Left lung (tissue), 10 donors: ENCODE measurements around the gene NHS. TPM values are rescaled to one million over a fixed set of nuclear protein-coding genes. Genes with fewer than 3 reads are reported as not detected.

ENCODE experiments used
- ATAC-seq: fragments of 200-7000 bp; cut with Tn5 transposase; one replicate; pipeline ENCODE4 v1.9.1; 2020; ENCODE audit warnings: moderate library complexity
- DNase-seq, 4 donors: peaks; one replicate each; pipeline ENCODE4 v3.0.0-alpha.2; 2013 to 2020
- H3K27ac ChIP-seq, 2 donors: fragments of 200-600 bp; sonication (generic) in 1 of 2; one replicate each; pipeline versions ENCODE4 v1.5.0 to v1.8.0; 2020 to 2021
- H3K27me3 ChIP-seq, 2 donors: fragments of 200-600 bp; sonication (generic) in 1 of 2; one replicate each; pipeline versions ENCODE4 v1.5.0 to v1.8.0; 2020 to 2021
- H3K36me3 ChIP-seq, 2 donors: fragments of 200-600 bp; sonication (generic) in 1 of 2; one replicate each; pipeline versions ENCODE4 v1.5.0 to v1.8.0; 2020 to 2021
- H3K4me1 ChIP-seq, 2 donors: fragments of 200-600 bp; one replicate each; pipeline ENCODE4 v1.8.0; 2021
- H3K4me3 ChIP-seq, 2 donors: fragments of 200-600 bp; sonication (generic) in 1 of 2; one replicate each; pipeline versions ENCODE4 v1.5.0 to v1.8.0; 2020 to 2021; ENCODE audit warnings: mild to moderate bottlenecking in 1 of 2
- H3K9me3 ChIP-seq, 2 donors: fragments of 200-600 bp; sonication (generic) in 1 of 2; one replicate each; pipeline versions ENCODE4 v1.5.0 to v1.8.0; 2020 to 2021
- intact Hi-C, 2 donors: fragments of 100-400 bp; cut with DNase I; formaldehyde crosslinking; loops; one replicate each; pipeline versions ENCODE4 v1.11.2 to v1.14.2; 2022
- polyA plus RNA-seq, 6 donors: library from polyadenylated mRNA; unstranded; fragments of 120-200 nt; gene quantifications; one replicate each; pipeline ENCODE4 v1.2.1, GENCODE V29; 2013; ENCODE audit not compliant: insufficient read length in 6 of 6
- total RNA-seq, 2 donors: library from RNA; stranded (reverse); fragmentation: NEBNext Ultra II Directional; extraction: Animal tissue kit (Norgen Biotek cat#: 25700); gene quantifications; one replicate each; pipeline ENCODE4 v1.2.1, GENCODE V29; 2021
- TF ChIP-seq, protein P1 (sequence below), 2 donors: fragments of 200-600 bp; sonication (generic) in 1 of 2; IDR thresholded peaks; one replicate each; pipeline versions ENCODE4 v1.5.0 to v1.8.0; 2021; ENCODE audit warnings: antibody characterized with exemption in 2 of 2
- donor health status: DM: no; HTN: yes; CAD: no.
- donor health status: DM: no; HTN: no; CAD: no.

Gene NHS
- total and polyA plus RNA-seq, 8 donors = 1.4 to 8.3 (median 6.5) TPM

DNA sequence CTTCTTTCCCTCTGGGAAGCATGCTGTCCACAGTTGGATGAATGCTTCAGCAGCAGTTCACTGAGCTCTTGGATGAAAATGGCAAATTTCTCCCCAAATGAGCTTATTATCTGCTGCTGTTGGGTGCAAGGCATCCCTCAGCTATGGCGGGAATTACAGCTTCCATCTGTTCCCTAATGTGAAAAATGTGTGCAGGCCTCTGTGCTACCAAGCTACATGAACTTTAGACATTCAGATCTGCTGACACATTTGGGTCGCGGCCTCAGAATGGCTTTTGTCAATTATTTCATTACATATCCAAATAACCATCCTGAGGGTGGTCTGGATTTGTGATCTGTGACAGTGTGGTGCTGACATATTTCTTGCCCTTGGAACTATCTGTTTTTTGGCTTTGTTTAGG, 242.8 kb downstream of the NHS start:
- DNase-seq (peak in 2 of 4 donors; percentile 82 to 89), ATAC-seq (no peak)
- TF ChIP-seq, protein P1, sequence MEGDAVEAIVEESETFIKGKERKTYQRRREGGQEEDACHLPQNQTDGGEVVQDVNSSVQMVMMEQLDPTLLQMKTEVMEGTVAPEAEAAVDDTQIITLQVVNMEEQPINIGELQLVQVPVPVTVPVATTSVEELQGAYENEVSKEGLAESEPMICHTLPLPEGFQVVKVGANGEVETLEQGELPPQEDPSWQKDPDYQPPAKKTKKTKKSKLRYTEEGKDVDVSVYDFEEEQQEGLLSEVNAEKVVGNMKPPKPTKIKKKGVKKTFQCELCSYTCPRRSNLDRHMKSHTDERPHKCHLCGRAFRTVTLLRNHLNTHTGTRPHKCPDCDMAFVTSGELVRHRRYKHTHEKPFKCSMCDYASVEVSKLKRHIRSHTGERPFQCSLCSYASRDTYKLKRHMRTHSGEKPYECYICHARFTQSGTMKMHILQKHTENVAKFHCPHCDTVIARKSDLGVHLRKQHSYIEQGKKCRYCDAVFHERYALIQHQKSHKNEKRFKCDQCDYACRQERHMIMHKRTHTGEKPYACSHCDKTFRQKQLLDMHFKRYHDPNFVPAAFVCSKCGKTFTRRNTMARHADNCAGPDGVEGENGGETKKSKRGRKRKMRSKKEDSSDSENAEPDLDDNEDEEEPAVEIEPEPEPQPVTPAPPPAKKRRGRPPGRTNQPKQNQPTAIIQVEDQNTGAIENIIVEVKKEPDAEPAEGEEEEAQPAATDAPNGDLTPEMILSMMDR (IDR thresholded peaks at IDR 0.05) = no peak
- no peak overlapping the region for H3K4me3 ChIP-seq
- no peaks in the 10 kb centered on the region for H3K9me3 ChIP-seq
- H3K36me3 ChIP-seq = no peaks in the 10 kb centered on the region
- H3K4me1 ChIP-seq = no peaks in the 10 kb centered on the region
- H3K27me3 ChIP-seq = no peaks in the 10 kb centered on the region
- intact Hi-C loops = no loop called here
- no peak overlapping the region for H3K27ac ChIP-seq

GRCh38 chrX:17621566-17622270, 246.7 kb downstream of the NHS start:
- H3K4me1 ChIP-seq = no peaks in the 10 kb centered on the region
- H3K27ac ChIP-seq = no peak overlapping the region
- peaks cover 0 to 5% of the 10 kb centered on the region in 2 donors for H3K27me3 ChIP-seq
- no peak for DNase-seq
- H3K4me3 ChIP-seq = no peak overlapping the region
- intact Hi-C loops = no loop called here
- TF ChIP-seq, protein P1 (IDR thresholded peaks at IDR 0.05) = no peak
- H3K9me3 ChIP-seq = no peaks in the 10 kb centered on the region
- ATAC-seq = no peak
- H3K36me3 ChIP-seq = no peaks in the 10 kb centered on the region

DNA sequence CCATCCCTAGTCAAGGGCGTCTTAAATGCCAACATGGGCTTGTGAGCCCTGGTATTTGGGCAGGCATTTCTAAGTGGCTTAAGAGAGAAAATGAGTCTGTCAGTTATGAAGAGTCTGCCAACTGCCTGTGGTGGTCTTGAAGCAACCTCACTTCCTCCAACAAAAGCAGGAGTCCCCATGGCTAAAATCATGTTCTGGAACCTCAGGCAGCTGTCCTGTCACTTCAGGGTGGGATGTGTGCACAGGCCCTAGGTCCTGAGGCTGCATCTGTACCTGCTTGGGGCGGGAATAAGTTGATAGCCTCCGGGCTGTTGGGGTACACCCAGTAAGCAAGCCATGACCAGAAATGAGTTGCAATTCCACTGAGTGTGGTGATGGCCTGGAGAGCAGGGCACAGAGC, 247.3 kb downstream of the NHS start:
- no peak for ATAC-seq
- TF ChIP-seq, protein P1 (IDR thresholded peaks at IDR 0.05) = no peak
- DNase-seq = no peak
- Histone ChIP-seq H3K27me3 (peaks cover 0 to 5% of the 10 kb centered on the region in 2 donors), H3K4me1 (no peaks in the 10 kb centered on the region), H3K36me3 (no peaks in the 10 kb centered on the region), H3K9me3 (no peaks in the 10 kb centered on the region), H3K4me3 (no peak overlapping the region), H3K27ac (no peak overlapping the region)
- intact Hi-C loops = no loop called here

DNA sequence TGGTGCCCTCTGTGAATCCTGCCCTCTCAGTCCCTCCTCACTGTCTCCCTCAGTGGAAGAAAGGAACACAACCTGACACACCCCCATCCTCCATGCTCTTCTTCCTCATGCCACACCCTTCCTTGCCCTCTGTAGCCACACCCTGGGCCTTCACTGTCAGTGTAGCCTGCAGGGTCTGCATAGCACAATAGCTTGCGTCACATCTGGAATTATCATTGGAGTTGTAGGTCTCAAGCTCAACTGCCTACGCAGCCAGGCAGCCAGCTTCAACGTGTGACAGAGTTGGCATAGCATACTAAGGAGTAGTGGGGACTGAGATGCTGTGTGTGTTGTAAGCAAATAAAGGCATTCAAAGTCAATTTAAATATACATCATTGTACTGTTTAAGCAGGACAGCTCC, 248.8 kb downstream of the NHS start:
- H3K4me3 ChIP-seq = no peak overlapping the region
- H3K36me3 ChIP-seq = no peaks in the 10 kb centered on the region
- TF ChIP-seq, protein P1 (IDR thresholded peaks at IDR 0.05) = no peak
- peaks cover 0 to 5% of the 10 kb centered on the region in 2 donors for H3K27me3 ChIP-seq
- intact Hi-C loops = no loop called here
- ATAC-seq (no peak), DNase-seq (no peak)
- H3K9me3 ChIP-seq = no peaks in the 10 kb centered on the region
- H3K4me1 ChIP-seq = no peaks in the 10 kb centered on the region
- H3K27ac ChIP-seq = no peak overlapping the region

DNA sequence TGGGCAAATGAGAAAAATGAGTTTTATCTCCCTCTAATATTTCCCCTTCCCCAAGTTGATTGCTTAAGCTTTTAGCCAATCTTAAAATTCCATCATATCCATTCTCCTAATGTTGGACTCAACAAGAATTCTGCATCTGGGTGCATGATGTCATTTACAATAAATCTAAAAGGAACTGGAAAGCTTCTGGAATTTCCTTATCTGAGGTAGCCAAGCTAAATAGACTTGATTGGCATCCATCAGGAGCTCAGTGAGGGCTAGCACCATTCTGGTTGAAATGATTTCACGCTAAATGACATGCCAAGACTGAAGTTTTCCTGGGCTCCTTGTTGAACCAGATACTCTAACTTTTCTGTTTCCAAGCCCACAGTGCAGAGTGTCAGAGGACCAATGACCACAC, 252.0 kb downstream of the NHS start:
- Histone ChIP-seq H3K4me1 (no peaks in the 10 kb centered on the region), H3K36me3 (no peaks in the 10 kb centered on the region), H3K4me3 (no peak overlapping the region), H3K27ac (no peak overlapping the region), H3K27me3 (peaks cover 0 to 5% of the 10 kb centered on the region in 2 donors), H3K9me3 (no peaks in the 10 kb centered on the region)
- DNase-seq (no peak), ATAC-seq (no peak)
- intact Hi-C loops = no loop called here
- TF ChIP-seq, protein P1 (IDR thresholded peaks at IDR 0.05) = no peak
